Measurements from ENCODE around the gene EMX1. TPM values are rescaled to one million over a fixed set of nuclear protein-coding genes. Genes with fewer than 3 reads are reported as not detected.

Gene EMX1
- total RNA-seq, 2 experiments from 2014 or later: not detected

DNA sequence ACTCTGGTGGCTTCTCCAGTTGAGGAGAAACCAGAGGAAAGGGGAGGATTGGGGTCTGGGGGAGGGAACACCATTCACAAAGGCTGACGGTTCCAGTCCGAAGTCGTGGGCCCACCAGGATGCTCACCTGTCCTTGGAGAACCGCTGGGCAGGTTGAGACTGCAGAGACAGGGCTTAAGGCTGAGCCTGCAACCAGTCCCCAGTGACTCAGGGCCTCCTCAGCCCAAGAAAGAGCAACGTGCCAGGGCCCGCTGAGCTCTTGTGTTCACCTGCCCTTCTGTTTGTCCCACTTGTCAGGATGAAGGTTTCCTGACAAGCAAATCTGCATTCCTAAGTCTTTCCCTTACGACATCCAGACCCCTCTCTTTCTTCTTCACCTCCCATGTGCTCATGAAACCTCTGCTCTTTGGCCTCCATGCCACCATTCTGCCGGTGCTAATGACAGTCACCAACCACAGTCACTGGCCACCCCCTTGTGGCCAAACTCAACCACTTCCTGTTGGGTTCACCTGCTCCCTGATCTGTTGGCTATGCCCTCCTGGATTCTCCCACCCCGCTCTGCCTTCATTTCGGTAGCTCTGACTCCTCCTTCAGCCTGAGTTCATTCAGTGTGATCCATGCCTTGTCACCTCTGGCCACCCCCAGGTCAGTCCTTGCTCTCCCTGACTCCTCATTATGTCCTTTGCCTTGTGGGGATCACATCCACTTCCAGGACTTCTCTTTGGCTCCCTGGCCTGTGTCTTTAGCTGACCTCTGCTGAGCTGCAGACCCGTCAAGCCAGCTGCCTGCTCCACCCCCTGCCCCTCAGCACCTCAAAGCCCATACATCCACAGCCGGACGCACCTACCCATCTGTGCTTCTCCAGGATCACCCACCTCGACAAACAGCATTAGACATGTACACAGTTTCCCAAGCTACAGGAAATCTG lies 17.6 kb downstream of the EMX1 start:
- no peaks in the 10 kb centered on the region for H3K9me3 Mint-ChIP-seq
- DNase-seq (peak; percentile 29), ATAC-seq (ENCODE audit: low read depth) (no peak)
- POLR2A ChIA-PET: no interaction called here
- H3K4me3 Mint-ChIP-seq: no peak overlapping the region
- H3K36me3 Mint-ChIP-seq: no peaks in the 10 kb centered on the region
- peak overlapping the region; percentile 68 for H3K27ac Mint-ChIP-seq
- H3K27me3 Mint-ChIP-seq: peaks cover 7% of the 10 kb centered on the region
- peaks cover 23% of the 10 kb centered on the region for H3K4me1 Mint-ChIP-seq

DNA sequence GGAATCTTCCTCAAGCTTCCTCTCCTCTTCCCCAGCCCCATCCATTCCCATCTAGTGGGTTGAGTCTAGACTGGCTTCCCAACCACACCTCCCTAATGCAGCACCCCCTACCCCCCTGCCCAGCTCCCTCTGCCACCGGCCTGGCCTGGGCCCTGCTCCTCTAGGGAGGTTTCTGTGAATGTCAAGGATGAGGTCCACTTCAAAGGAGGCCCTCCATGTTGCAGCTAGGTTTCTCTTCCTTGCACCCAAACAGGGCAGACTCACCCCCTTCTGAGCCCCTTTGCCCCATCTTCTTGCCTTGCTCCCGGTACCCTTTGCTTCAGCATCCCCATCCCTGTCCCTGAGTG lies 18.3 kb downstream of the EMX1 start:
- peaks cover 7% of the 10 kb centered on the region for H3K27me3 Mint-ChIP-seq
- no peaks in the 10 kb centered on the region for H3K36me3 Mint-ChIP-seq
- ATAC-seq (ENCODE audit: low read depth) (no peak), DNase-seq (no peak)
- no peak overlapping the region for H3K4me3 Mint-ChIP-seq
- peak overlapping the region; percentile 56 for H3K27ac Mint-ChIP-seq
- peaks cover 23% of the 10 kb centered on the region for H3K4me1 Mint-ChIP-seq
- POLR2A ChIA-PET: no interaction called here
- no peaks in the 10 kb centered on the region for H3K9me3 Mint-ChIP-seq

DNA sequence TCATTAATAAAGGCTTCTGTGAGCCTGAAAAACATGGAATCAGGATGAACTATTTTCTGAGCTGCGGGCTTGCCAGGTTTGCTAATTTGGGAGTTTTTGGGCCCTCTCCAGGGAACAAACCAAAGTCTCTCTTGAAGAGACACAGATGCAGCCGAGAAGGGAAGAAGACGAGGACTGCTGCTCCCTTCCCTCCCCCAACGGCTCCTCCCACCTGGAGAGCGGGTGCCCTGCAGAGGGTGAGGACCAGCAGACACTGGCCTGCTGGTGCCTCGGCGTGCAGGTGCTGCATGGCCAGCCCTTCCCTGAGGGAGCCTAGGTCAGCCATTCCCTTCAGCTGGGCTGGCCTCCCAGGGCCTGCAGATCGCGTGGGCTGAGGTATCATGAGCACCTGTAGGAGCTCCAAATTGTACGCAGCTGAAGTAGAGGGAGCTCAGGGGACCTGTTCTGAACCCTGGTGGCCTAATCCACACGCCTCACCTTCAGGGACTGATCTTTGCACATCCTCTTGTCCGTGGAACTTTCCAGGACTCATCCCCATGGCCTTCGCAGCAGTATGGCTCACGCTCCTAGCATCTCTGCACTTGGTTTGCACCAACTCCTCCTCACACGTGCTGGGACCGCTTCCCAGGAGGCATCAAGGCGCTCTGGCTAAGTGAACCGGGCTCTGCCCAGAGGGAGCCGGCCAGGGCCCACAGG lies 19.5 kb downstream of the EMX1 start:
- POLR2A ChIA-PET: no interaction called here
- Mint-ChIP-seq H3K4me1 (peaks cover 23% of the 10 kb centered on the region), H3K27me3 (peaks cover 7% of the 10 kb centered on the region), H3K4me3 (no peak overlapping the region), H3K27ac (no peak overlapping the region), H3K9me3 (no peaks in the 10 kb centered on the region), H3K36me3 (no peaks in the 10 kb centered on the region)
- ATAC-seq (ENCODE audit: low read depth) (no peak), DNase-seq (no peak)

DNA sequence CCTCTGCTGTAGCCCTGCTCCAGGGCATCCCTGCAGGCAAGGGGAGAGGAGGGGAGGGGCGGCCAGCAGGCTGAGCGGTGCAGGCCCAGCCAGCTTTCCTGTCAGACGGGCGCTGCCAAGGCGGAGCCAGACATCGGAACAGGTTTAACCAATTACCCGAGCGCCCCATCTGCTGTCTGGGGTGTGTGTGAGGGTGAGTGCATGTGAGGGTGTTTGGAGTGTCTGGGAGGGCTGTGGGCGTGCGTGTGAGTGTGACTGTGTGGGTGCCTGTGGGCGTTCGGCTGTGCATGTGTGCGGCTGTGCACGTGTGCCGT lies 20.0 kb downstream of the EMX1 start:
- Mint-ChIP-seq H3K27me3 (peaks cover 7% of the 10 kb centered on the region), H3K36me3 (no peaks in the 10 kb centered on the region), H3K9me3 (no peaks in the 10 kb centered on the region), H3K4me3 (no peak overlapping the region), H3K4me1 (peaks cover 19% of the 10 kb centered on the region), H3K27ac (no peak overlapping the region)
- ATAC-seq (ENCODE audit: low read depth) (no peak), DNase-seq (no peak)
- POLR2A ChIA-PET: no interaction called here

DNA sequence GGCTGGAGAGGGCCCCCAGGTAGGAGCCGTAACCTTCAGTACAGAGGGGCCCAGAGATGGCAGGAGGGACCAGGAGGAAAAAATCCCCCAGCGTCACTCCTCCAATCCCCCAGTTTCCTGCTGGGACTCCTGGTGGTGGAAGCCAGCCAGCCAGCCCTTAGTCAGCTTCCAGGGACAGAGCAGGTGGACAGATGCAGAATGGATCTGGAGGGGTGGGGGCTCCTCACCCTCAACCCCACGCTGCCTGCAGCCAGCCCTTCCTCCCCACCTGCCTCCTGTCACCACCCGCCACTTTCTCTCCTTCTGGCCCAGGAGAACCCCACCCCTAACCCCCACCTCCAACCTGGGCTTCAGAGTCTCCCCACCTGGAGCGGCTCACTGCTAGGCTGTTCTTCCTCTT lies 21.1 kb downstream of the EMX1 start:
- H3K27me3 Mint-ChIP-seq: peaks cover 7% of the 10 kb centered on the region
- no peak overlapping the region for H3K4me3 Mint-ChIP-seq
- H3K36me3 Mint-ChIP-seq: no peaks in the 10 kb centered on the region
- peaks cover 10% of the 10 kb centered on the region for H3K4me1 Mint-ChIP-seq
- POLR2A ChIA-PET: no interaction called here
- ATAC-seq (ENCODE audit: low read depth) (no peak), DNase-seq (no peak)
- no peak overlapping the region for H3K27ac Mint-ChIP-seq
- no peaks in the 10 kb centered on the region for H3K9me3 Mint-ChIP-seq

DNA sequence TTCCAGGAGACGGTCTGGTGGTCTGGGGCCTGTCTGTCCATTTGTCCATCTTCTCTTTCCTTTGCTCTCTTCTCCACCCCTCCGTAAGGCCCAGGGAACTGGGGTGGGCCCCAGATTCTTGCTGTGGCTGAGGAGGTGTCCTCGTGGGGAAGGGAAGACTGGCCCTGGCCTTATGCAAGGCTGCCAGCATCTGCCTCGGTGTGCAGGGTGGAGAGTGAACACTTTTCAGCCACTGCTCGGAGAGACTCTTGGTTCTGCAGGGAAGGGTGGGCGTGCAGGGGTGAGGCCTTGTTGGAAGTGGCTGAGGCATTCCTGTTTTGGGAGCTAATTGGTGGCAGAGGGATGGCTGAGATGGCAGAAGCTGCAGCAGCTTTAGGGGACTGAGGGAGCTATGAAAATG lies 23.0 kb downstream of the EMX1 start:
- no peak for DNase-seq
- Mint-ChIP-seq H3K4me3 (no peak overlapping the region), H3K27me3 (peaks cover 5% of the 10 kb centered on the region)

DNA sequence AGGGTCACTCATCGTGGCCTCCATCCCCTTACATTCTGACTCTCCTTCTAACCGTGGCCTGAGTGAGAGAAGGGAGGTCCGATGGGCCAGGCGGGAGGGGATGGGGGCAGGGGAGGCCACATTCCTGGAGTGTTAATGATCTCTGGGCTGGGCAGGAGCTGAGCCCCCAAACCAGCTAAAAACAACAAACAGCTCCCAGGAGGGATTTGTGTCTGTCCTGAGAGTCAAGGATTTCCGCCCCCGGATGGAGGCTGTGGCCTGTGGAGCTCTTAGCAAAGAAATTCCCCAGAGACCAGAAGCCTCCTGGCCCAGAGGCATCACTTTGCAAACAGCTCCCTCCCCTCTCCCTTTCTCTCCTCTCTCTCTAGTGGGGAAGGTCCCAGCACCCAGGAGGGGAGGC lies 23.5 kb downstream of the EMX1 start:
- Mint-ChIP-seq H3K27me3 (peaks cover under 1% of the 10 kb centered on the region), H3K9me3 (no peaks in the 10 kb centered on the region), H3K4me3 (no peak overlapping the region), H3K27ac (no peak overlapping the region), H3K4me1 (peaks cover 3% of the 10 kb centered on the region), H3K36me3 (no peaks in the 10 kb centered on the region)
- no peak for DNase-seq
- POLR2A ChIA-PET: interaction anchor here (1.1 kb wide), 1 partner anchor 13 kb away, joined by 3 read pairs; no protein-coding TSS in a partner anchor
- no peak for ATAC-seq (ENCODE audit: low read depth)

More for the DNA sequence above, 23.0 kb downstream of the EMX1 start:
- Mint-ChIP-seq H3K9me3 (no peaks in the 10 kb centered on the region), H3K27ac (no peak overlapping the region), H3K4me1 (peaks cover 4% of the 10 kb centered on the region), H3K36me3 (no peaks in the 10 kb centered on the region)
- POLR2A ChIA-PET: interaction anchor here (1.1 kb wide), 1 partner anchor 13 kb away, joined by 3 read pairs; no protein-coding TSS in a partner anchor
- ATAC-seq (ENCODE audit: low read depth): no peak

DNA sequence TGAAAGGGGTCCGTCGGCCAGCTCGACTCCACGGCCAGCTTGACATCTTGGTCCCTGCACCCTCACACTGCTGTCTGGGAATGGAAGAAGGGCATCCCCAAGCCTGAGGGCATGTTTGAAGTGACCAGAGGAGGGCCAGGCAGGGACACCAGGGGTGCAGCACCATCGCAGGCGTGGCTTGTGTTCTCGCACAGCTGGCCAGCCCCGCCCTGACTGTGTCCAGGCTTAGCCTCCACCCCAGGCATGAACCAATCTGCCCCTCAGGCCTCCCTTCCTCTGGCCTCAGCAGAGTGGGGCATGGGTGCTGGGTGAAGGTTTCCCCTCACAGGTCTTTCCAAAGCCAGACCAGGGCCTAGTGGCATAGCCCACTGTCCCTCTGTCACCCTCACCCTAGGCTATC lies 25.0 kb downstream of the EMX1 start:
- H3K4me3 Mint-ChIP-seq: no peak overlapping the region
- H3K4me1 Mint-ChIP-seq: peaks cover 3% of the 10 kb centered on the region
- POLR2A ChIA-PET: no interaction called here
- H3K27ac Mint-ChIP-seq: no peak overlapping the region
- no peaks in the 10 kb centered on the region for H3K9me3 Mint-ChIP-seq
- H3K36me3 Mint-ChIP-seq: no peaks in the 10 kb centered on the region
- no peaks in the 10 kb centered on the region for H3K27me3 Mint-ChIP-seq
- ATAC-seq (ENCODE audit: low read depth): no peak
- DNase-seq: no peak

DNA sequence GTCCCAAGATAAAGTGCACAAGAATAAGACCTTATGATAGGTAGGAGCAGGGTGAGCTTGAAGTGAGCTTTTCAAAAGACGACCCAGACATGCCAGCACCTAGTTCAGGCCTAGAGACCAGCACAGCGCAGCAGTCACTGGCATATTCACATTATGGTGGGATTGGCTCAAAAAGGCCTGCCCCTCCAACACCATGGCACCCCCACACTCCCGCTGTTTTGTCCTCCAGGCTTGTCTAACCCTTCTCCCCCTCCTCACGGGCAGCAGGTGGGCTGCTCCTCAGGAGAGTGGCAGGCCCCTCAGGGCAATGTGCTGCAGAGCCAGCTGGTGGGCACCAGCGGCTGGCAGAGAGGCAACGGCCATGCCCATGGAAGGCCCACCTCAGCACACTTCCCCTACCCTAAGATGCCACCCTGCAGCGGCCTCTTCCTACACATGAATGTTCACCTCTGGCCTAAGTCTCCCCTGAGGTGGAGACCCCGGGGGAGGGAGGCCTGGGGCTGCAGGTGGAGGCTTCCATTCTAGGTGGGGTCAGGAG lies 25.6 kb downstream of the EMX1 start:
- DNase-seq: no peak
- no peaks in the 10 kb centered on the region for H3K27me3 Mint-ChIP-seq
- peaks cover 3% of the 10 kb centered on the region for H3K4me1 Mint-ChIP-seq
- H3K36me3 Mint-ChIP-seq: no peaks in the 10 kb centered on the region
- no peaks in the 10 kb centered on the region for H3K9me3 Mint-ChIP-seq
- no peak overlapping the region for H3K27ac Mint-ChIP-seq
- POLR2A ChIA-PET: no interaction called here
- H3K4me3 Mint-ChIP-seq: no peak overlapping the region
- ATAC-seq (ENCODE audit: low read depth): no peak

DNA sequence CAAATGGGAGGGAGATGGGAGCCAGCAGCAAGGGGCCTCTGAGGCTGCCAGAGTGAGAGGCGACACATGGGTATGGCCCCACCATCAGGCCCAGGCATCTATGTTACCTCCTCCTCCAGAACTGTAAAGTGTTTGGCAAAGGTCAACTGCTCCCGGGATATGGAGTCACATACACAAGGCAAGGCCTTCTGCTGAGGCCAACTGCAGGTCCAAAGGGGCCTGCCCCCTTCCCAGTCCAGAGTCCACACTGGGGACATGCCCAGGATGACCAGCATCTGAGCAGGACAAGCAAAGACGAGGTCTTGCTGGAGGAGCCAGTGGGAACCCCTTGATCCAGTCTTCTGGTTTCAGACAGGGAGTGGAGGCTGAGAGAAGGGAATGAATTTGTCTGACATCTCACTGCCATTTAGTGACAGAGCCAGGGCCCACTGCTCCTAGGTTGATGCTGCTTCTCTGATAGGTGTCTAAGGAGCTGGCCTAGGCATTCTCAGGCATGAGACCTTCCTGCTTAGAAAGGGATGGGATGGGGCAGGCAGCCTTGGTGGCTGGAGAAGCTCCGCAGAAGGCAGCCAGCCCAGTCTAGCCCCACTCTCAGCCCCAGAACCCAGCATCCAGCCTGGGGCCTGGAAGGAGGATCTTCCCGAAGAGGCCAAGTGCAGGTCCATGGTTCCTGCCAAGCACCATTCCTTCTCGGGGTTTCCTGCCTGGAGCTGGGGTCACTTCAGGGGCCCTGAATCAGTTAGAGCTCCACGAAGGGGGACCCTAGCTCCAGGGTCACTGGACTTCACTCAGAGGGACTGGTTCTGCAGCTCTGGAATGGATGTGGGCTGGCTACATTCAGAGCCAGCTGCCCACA lies 26.4 kb downstream of the EMX1 start:
- POLR2A ChIA-PET: no interaction called here
- no peaks in the 10 kb centered on the region for H3K9me3 Mint-ChIP-seq
- no peaks in the 10 kb centered on the region for H3K36me3 Mint-ChIP-seq
- no peak for DNase-seq
- H3K4me1 Mint-ChIP-seq: peaks cover 3% of the 10 kb centered on the region
- H3K4me3 Mint-ChIP-seq: no peak overlapping the region
- H3K27ac Mint-ChIP-seq: no peak overlapping the region
- no peak for ATAC-seq (ENCODE audit: low read depth)
- no peaks in the 10 kb centered on the region for H3K27me3 Mint-ChIP-seq

DNA sequence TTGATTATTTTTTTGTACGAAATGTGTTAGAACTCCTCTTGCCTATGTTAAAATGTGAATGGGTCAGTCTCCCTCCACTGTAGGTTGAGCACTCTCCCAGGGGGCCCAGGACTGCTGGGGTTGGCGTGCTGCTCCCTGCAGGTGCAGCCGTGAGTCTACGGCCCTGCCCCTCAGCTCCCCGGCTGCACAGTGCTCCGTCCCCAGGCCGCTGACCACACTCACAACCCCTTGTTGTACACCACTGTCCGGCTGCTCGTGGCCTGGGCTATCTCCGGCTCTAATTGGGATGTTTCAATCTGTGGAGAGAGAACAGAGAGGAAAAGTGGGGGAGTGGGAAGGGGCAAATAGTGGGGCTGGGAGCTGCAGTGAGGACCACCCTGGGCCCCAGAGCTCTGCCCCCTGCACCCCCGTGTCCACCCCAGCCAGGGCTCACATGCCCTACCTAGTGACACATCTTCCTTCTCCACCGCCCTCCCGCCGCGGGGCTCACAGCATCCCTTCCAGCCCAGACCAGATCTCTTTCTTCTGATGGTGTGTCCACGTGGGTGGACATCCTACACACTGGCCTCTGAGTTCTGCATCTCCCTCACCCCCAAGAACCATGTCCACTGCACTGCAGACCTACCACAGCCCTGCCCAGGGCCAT lies 27.6 kb downstream of the EMX1 start:
- ATAC-seq (ENCODE audit: low read depth) (no peak), DNase-seq (no peak)
- Mint-ChIP-seq H3K27me3 (no peaks in the 10 kb centered on the region), H3K27ac (no peak overlapping the region), H3K9me3 (no peaks in the 10 kb centered on the region), H3K4me3 (no peak overlapping the region), H3K36me3 (no peaks in the 10 kb centered on the region), H3K4me1 (peaks cover 4% of the 10 kb centered on the region)
- POLR2A ChIA-PET: interaction anchor here (0.7 kb wide), 1 partner anchor 9 kb away, joined by 3 read pairs; no protein-coding TSS in a partner anchor

DNA sequence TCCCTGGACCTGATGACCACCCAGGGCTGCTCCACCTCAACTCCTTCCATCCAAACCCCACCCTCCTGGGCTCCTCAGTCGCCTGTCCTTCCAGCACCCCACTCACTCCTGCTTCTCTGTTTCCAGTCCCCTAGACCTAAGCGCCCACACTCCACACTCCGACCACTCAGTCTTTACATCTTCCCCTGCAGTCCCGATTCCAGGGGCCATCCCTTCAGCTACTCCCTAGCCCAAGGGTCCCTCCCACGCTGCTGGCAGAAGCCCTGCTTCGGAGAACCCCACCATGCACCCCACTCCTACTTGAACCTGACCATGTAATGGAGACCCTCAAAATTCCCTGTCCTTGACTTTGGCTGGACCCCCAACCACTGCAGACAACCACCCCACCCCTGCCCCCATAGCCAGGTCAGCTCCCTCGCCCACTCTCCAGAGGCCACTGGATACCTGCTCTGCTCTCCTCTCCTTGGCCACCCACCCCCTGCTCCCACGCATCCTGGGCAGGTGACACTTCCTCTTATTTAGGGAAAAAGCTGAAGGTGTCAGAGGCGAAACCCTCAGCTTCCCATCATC lies 28.2 kb downstream of the EMX1 start:
- ATAC-seq (ENCODE audit: low read depth) (no peak), DNase-seq (no peak)
- Mint-ChIP-seq H3K36me3 (no peaks in the 10 kb centered on the region), H3K27ac (no peak overlapping the region), H3K9me3 (no peaks in the 10 kb centered on the region), H3K4me3 (no peak overlapping the region), H3K4me1 (peaks cover 4% of the 10 kb centered on the region), H3K27me3 (no peaks in the 10 kb centered on the region)
- POLR2A ChIA-PET: no interaction called here

DNA sequence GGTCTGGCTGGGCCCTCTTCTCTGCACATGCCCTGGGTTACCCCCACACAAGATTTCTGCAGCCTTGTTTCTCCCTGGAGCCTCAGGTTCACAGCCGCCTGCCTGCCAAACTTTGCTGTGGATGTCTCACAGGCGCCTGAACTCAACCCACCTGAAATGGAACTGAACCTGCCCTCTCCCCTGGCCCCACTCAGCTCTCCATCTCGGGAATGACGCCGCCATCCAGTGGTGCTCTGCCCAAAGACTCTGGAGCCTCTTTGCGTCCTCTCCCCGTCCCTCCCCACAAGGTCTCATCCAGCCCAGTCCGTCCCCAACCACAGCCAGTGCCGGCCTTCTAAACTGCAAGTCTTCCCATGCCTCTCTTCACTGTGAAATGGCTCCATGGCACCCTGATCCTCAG lies 29.1 kb downstream of the EMX1 start:
- Mint-ChIP-seq H3K27me3 (no peaks in the 10 kb centered on the region), H3K4me3 (no peak overlapping the region), H3K27ac (no peak overlapping the region), H3K4me1 (peaks cover 7% of the 10 kb centered on the region), H3K9me3 (no peaks in the 10 kb centered on the region), H3K36me3 (no peaks in the 10 kb centered on the region)
- no peak for DNase-seq
- POLR2A ChIA-PET: no interaction called here
- ATAC-seq (ENCODE audit: low read depth): no peak

All from activated naive CD8-positive, alpha-beta T cell treated with anti-CD3 and anti-CD28 coated beads, Interleukin-2, amount 10 ng/mL, durations not matched to agents 7 days and 5 days (primary cell).